Activated CD4-positive, alpha-beta T cell treated with anti-CD3 and anti-CD28 coated beads, Interleukin-2, amount 50 U/mL, for 4 hours (primary cell): Measurements from ENCODE around the gene GPC6.

ENCODE experiments used
- DNase-seq, 2 experiments: peaks; one replicate each; pipeline ENCODE4 v3.0.0-alpha.2; 2020

The GPC6 gene

DNA sequence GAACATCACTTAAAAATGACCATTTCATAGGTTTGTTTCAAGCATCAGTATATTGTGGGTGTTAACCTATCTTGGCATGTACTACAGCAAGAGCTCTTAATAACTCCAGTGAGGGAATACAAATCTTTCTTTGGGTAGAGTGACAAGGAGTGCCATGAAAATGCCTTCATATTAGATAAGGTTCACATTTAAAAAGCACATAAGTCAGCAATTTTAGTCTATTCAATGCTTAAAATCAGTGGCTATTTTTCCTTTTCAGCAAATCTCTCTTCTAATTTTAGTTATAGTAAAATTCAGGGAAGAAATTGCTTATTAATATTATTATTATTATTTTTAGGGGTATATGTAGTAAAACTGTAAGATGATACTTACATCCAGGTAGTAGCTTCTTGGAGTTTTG, 291.1 kb downstream of the GPC6 start:
- DNase-seq, result no peak

DNA sequence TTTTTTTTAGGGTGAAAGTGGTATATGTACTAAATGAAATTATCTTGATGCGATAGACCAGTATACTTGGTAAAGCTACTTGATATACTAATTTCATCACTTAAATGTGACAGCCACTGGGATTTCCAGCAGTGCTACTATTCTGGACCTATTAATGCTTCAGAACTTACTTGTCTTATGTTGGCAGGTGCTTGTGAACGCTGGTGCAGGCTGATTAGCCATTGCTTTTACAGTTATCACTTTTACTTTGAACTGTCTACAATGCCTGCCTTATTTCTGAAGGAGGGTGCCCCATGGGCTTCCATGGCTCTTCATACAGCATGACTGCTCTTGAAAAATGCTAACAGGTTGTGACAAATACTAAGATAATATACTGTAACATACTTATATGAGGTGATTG, 294.7 kb downstream of the GPC6 start:
- DNase-seq, result no peak

DNA sequence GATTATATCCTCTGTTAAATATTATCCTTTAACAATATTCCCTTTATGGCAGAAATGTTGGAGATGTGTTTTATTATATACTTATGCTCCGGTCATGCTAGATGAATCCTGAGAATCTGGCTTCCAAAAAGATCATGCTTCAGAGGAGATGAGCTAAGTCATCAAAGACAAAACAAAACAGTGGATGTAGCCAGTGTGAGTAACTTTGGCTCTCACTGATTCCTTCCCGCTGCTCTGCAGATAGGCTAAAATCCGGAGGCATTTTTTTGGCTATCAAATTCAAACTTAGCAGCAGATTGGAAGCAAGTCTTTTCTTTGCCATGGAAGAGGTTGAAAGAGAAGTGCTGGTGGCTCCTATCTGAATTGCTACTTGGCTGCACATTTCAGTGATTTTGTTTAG, 295.9 kb downstream of the GPC6 start:
- DNase-seq, result no peak

DNA sequence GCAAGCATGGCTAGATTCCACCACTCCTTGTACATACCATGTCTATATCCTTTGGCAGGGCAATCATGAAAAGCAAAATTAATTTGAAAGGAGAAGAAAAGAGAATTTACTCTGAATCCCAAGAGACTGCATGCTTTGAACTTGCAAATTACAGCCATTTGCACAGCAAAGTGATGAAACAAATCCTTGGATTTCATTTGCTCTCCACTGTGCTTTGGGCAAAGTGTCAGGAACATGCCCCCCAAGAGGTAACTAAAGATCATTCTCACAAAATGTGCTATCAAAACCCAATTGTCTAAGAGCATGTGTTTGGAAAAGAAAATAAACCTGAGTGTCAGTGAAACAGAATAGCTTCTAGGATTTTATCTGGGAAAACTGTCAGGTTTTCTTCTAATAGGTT, 298.5 kb downstream of the GPC6 start:
- no peak for DNase-seq

DNA sequence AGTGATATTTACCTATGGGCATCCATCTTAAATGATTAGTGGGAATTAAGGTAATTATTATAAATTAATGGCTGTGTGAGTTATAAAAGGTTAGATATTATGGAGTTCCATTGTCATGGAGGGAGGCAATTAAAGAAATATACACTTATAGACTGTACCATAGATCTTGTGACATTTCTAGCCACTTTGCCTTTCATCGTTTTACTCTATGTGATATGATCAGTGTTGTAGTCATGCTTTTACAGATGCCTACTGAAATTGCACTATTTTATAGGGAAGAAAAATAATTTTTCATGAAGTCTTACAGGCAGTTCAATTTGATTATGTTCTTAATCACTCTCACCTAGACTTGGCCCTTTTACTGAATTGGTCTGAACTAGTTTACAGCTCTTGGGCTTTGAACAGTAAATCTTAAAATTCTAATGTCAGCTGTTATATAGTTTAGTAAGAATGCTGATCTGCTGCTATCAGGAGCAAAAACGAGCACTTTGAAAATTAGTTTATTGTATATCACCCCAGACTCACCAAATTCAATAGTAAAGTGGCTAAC, 301.2 kb downstream of the GPC6 start:
- DNase-seq, result no peak

DNA sequence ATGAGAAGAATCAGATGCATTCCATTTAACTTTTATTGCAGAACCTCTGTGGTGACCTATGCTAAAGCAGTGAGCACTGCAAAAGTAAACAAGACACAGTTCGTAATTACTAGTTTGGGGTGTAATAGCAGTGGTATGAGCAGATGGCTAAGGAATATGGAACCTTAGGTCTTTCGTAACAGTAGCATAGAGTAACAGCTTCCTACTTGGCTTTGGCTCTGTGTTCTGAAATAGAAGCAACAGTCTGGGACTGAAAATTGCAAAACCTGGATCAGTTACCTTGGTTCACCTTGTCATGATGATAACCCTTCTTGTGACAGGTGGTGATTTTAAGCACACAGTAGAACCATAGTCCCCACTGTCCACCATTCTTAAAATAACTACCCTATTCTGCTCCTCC, 303.4 kb downstream of the GPC6 start:
- no peak for DNase-seq

DNA sequence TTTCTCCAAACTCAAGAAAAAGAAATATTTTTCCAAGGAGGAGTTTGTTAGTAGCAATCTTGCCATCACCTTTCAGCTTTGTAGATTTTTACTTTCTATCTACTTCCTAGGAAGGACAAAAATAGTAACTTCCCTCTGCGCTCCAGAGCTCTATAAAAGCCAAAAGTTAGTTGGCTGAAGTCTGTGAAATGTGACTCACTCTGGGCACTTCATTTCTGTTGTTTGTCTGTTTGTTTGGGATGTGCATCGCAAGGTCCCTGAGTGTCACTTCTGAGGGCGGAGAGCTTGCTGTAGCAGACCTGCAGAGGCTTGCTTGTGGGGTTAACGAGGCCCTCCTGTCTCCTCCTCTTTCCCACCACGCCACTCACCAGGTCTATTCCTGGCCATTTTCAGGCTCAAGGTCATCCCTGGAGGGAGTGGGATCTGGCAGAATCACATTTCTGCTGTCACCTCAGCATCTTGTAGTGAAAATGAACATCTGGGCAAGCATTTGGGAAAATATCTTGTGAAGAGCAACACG, 307.6 kb downstream of the GPC6 start:
- DNase-seq, result no peak

DNA sequence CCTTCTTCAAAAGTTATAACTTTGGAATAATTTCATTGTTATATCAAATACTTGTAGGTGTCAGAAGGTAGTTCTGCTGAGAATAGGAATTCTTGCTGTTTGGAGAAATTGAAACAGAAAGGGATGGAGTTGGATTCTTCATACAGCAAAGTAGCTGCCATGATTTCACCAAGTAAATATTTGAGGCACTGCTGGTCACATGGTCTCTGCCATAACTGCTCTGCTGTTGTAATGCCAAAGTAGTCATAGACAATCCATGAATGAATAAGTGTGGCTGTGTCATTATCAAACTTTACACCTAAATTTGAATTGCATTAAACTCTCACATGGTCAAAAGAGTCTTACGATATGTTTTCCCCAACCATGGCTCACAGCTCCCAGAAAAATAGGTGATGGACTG, 308.6 kb downstream of the GPC6 start:
- no peak for DNase-seq

DNA sequence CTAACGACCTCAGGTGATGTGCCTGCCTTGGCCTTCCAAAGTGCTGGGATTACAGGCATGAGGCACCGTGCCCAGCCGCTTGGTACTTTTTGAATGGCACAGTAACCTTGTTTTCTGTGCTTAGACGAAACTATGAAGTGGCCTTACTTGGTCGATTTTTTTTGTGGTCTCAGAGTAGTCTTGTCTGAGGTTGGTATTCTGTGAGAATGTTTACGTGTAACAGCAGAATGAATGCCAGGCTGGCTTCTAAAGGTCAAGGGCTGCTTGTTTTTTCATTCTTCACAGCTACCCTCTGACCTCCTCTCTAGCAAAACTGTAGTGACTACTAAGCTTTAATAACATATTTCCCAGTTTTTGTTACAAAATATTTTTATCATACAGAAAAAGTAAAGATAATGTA, 313.3 kb downstream of the GPC6 start:
- DNase-seq, result no peak

DNA sequence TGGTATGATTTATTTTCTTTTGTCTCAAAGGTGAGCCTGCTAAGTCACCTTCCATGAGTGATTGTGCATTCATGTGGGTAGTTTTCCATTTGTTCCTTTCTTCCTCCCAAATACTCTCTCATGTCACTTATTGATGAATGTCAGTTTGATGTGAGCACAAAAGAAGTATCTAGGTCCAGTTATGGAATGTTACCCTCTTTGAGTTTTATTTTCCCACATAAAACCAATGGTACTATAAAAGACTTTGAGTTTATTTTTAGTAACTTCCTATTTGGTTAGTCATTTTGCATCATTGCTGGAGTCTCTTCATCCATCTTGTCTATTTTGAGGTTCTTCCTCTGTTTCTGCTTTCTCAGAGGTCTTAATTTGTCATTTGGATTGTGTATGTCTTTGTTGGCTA, 321.3 kb downstream of the GPC6 start:
- no peak for DNase-seq

DNA sequence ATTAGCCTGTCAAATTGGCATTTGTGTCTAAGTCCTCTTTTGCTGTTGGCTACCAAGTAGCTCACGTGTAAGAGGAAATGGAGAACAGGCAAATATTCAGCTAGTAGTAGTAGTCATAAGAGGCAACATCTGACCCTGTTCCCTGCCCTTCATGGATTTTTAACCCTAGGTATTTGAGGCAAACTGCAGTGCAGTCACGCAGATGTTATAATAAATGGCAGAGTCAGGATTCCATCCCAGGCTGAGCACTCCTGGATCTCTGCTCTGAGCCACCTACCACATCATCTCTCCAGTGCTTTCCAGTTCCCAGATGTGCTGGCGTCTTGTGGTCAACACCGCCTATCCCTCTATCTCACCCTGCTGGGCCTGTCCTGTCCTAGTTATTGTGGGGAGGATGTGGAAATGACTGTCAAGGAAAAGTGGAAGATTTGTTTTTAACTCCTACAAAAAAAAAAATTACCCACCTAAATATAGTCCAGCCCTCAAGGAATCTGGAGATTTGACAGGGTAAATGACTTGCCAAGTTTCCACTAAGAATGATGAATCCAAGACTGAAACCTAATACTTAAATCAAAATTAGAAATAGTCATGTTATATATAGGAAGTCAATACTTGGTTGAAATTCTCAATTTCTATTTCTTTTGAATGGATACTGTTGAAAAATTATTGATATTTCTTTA, 322.9 kb downstream of the GPC6 start:
- no peak for DNase-seq

DNA sequence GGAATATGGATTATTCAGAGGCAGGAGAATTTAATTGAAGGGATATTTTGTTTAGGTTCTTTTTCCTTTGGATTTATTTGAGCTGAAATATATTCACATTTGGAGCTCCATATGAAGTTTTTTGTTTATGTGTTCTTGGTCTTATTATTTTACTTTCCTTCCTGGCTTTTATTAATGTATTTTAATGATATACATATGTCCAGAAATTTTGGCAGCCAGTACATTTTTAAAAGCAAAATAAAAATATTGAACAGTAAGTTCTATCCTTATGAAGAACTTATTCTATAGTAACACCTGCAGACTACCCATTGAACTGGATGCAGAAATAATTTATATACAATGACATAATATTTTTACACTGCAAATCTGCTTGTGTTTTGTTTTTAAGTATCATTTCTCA, 323.6 kb downstream of the GPC6 start:
- DNase-seq, result no peak

DNA sequence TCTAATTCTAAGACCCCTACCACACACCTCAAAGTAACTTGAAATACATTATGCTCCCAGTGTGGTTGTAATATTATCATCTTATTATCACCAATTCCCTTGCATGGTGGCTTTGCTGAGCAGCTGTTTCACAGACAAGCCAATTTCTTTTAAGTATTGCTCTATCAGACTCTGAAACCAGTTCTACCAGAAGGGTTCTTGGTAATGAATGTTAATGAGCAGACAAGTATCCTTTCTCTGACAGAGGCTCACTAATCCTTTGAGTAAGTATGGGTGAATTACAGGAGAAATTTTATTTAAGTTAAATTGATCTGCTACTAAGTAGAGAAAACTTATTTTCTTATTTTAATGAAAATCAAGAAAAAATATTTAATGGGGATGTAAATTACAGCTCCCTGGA, 326.0 kb downstream of the GPC6 start:
- no peak for DNase-seq

DNA sequence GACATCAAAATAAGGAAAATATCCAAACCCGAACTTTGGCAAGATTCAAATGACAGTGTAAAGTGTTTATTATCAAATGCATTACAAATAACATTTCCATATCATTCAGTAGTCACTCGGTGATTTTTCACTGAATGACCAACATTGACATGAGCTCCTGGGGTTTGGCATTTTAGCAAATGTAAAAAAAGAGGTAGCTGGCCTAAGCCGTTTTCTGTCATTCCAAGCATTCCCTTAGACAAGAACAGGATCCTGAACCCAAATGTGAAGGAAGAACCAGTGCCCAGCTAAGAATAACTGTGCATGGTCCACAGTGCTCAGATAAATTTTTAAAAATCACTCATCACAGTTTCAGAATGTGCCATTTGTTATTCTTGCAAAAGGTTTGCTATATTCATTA, 327.9 kb downstream of the GPC6 start:
- no peak for DNase-seq

DNA sequence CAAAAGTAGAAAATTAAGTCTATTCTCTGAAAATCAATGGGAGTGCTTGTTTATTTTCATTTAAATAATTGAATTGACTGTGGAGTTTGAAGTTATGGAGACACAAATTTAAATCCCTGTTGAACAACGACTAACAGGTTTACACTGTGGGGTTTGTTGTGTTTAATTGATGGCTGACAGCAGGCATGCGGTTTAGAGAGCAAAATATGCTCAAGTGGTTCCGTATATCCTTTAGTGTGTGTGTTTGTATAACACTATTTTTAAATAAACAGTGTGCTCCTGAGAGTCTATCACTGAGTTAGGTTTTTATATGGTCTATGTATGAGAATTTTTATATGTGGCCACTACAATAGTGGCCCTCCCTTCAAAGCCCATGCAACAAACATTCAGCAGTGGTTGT, 332.0 kb downstream of the GPC6 start:
- DNase-seq, result no peak

DNA sequence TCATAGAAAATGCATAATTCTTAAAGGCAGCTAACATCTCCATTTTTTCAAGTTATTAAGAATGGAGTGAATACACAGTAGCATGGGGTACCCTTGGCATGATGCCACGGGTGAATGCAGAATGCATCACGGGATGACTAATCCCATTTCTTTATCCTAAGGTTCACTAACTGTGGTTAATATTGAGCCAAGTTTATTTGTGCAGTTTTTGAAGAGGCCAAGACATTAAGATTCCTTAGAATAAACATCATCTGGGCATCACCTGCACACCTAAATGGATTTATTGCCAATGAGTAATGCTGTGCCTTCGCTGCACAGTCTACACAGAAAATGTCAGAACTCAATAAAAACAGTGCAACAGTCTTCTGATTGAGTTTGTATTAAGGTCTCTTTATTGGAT, 333.1 kb downstream of the GPC6 start:
- DNase-seq, result no peak

DNA sequence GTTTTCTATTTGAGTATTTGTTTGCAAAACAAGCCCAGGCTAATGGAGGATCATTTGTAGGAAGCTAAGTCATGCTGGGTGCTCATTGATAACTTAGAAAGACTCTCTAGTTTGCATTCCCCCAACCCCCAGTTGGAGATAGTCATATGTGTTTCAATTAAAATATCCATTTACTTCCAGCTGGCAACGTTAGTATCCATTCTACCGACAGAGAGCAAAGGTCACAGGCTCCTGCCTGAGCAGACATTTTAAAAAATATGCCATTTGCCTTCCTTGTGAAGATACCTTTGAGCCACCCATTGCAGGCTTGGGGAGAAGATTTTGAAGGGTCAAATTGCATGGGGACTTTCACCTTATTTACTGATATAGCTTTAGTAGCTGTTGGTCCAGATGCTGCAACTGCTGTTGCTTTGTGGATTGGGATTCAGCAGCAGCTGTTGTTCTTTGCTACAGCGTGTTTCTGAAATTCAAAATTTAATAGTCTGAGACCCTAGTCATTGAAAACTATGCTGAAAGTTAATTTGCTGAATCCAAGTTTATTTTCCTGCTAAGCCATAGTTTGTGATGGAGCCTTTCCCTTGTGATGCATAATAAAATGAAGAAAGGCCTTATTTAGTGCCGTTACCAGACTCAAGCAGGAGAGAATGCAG, 335.1 kb downstream of the GPC6 start:
- no peak for DNase-seq

DNA sequence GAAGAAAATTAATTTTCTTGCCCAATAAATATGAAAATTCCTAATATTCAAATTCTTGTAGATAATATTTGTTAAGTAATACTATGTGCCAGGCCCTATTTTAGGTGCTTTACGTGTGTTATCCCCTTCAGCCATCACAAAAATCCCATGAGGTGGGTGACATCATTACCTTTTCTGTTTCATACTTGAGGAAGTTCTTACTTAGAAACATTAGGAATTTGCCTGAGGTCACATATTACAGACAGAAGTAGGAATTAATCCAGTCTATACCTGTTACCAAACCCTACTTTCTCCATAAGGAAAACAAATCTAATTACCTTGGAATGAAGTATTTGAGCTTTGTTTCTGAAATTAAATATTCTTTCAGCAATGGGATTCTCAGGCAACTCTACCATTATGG, 336.1 kb downstream of the GPC6 start:
- DNase-seq, result no peak

DNA sequence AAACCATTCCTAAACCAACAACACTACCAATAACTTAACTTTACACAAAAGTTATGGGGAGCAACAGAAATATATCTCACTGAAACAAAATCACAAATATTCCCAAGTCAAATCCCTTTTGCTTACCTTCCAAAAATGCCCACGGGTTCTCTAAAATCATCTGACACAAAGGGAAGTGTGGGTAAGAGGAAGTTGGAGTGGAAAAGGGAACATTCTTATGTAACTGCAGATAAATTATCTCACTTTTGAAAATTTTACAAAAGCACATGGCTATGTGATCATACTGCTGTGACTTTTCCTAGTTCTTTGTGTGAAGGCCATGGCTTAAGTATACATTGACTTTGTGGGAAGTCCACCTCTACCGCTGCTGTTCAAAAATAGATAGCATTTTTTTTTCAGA, 350.5 kb downstream of the GPC6 start:
- no peak for DNase-seq

DNA sequence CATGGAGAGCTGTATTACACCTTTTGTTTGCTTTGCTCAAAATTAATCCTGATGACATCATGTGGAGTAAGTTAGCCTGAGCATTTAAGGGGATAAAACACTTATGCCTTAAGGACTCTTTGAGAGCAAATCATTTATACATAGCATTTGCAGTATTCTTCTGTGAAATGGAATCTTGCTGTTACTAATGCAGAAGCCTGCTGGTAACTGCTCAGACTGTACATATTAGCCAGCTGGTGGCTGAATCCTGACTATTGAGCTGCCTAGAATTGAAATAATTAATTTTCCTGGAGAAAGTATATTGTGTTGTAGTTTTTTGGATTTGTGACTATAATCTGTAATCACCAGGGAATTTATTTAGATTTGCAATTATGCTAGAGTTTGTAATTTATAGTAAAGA, 363.2 kb downstream of the GPC6 start:
- DNase-seq, result no peak

DNA sequence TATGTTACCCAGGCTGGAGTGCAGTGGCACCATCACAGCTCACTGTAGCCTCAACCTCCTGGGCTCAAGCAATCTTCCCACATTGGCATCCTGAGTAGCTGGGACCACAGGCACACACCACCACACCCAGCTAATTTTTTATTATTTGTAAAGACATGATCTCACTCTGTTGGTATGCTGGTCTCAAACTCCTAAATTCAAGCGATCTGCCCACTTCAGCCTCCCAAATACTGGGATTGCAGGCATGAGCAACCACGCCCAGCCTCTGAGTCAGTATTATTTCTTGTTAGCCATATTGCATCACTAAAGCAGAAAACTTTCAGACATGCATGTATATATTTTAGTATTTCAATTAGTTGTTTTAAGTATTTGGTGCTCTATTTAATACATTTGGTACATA, 376.4 kb downstream of the GPC6 start:
- no peak for DNase-seq

DNA sequence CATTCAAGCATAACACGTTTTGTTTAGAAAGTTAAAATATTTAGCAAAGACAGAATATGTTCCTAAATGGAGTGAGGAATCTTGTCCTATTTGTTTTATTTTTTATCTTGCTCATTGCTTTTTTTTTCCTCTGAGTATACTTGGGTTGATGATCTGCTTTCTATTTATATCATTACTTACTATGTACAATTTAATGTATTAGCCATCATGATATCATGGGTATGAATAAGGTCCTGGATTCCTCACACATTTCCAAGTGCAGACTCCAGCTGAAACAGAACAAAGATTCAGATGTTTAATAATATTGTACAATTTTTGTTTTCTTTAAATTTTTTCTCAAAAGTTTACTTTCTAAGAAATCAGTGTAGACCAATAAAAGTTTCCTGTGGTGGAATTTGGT, 388.2 kb downstream of the GPC6 start:
- no peak for DNase-seq

DNA sequence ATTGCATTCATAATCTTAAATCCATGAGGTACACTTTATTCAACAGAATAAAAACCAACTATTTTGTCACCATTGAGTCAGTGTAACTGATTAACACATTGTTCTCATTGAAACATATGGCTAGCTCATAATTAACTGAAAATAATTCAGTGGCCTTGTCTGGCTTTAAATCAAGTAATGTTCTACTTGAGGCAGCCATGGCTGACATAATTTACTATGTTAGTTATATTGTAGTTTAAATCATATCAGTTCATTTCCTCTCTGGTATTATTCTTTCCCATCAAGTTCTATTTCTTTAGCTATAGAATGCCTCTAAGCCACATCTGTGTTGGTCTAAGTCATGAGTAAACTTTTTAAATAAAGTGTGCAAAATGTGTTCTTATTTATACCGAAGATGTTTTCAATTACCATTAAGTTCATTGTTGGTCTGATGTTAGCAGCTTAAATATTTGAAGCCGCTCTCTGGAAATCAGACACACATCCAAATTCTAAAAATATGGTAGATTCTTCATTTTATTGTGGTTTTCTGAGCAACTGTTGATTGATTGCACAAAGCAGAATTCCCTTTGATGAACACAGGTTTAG, 393.7 kb downstream of the GPC6 start:
- DNase-seq, result no peak

DNA sequence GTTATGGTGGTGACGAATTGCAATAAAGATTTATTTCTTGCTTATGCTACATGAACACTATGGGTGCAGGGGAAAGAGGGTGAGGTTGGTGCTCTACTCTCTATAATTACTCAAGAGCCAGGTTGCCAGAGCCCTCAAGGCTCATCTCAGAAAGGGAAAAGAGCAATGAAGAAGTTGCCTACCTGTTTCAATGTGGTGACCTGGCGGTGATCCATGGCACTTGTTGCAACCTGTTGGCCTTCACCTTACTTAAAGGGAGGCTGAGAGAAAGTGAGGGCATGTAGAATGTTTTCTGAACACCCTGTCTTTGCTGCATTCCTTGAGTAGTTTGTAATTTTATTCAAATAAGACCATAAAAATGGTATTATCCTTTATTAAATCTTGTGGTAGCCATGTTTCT, 394.4 kb downstream of the GPC6 start:
- no peak for DNase-seq
